GM12878 (cell line): ENCODE results near the gene KDM4C. TPM values are rescaled to one million over a fixed set of nuclear protein-coding genes. Genes with fewer than 3 reads are reported as not detected.

ENCODE experiments used
- ATAC-seq: fragments of 200-7000 bp; cut with Tn5 transposase; 3 replicates; pipeline ENCODE4 v1.9.1; 2020; ENCODE audit warnings: mild to moderate bottlenecking, moderate library complexity
- BruUV-seq: library from RNA; stranded (reverse); fragments of 400-500 nt; replicated peaks from 2 replicates; lab custom pipeline; 2021; lab: Mats Ljungman, UMichigan
- CTCF ChIA-PET: fragments of 300-600 bp; sonication (Branson Sonifier 250); formaldehyde crosslinking; extraction: SDS; loops from one replicate; lab custom pipeline; 2021; ENCODE audit warnings: inconsistent platforms; lab: Yijun Ruan, JAX
- POLR2A ChIA-PET: fragments of 350-600 bp; formaldehyde crosslinking; extraction: SDS; loops from one replicate; lab custom pipeline; 2021; ENCODE audit warnings: inconsistent platforms; lab: Charles Lee
- RAD21 ChIA-PET: fragments of 300-600 bp; sonication (Branson Sonifier 250); formaldehyde crosslinking; loops from one replicate; lab custom pipeline; 2023; ENCODE audit warnings: antibody characterized with exemption; ENCODE audit not compliant: unreplicated experiment; lab: Charles Lee
- SMC1A ChIA-PET: fragments of 300-600 bp; sonication (Branson Sonifier 250); formaldehyde crosslinking; loops from one replicate; lab custom pipeline; 2023; ENCODE audit not compliant: unreplicated experiment, uncharacterized antibody; lab: Charles Lee
- DNase-seq: peaks from one replicate; pipeline ENCODE4 v3.0.0-alpha.2; 2011; ENCODE audit warnings: low read depth, low spot score
- FAIRE-seq: peaks from 3 replicates; lab custom pipeline; 2011; peaks lifted over from hg19 to GRCh38; lab: Jason Lieb, UNC
- H2AFZ ChIP-seq: 2 replicates; pipeline ENCODE4 v1.6.0; 2011; ENCODE audit warnings: low read depth, low read length, control low read depth; ENCODE audit not compliant: control insufficient read depth
- H3K27ac ChIP-seq: 2 replicates; pipeline ENCODE4 v1.5.1; 2011; ENCODE audit warnings: control low read depth; ENCODE audit not compliant: control insufficient read depth, insufficient read depth
- H3K27me3 ChIP-seq, 2 experiments: replicated peaks in 1 of 2; 2 replicates each; pipeline versions ENCODE4 v1.6.0 to v1.6.1; 2011; ENCODE audit warnings: low read length in 1 of 2; ENCODE audit not compliant: control insufficient read depth in 2 of 2, insufficient read depth in 2 of 2
- H3K36me3 ChIP-seq, 2 experiments: 2 replicates each; pipeline ENCODE4 v1.5.1; 2011; ENCODE audit warnings: low read length in 1 of 2; ENCODE audit not compliant: control insufficient read depth in 2 of 2, insufficient read depth in 2 of 2
- H3K4me1 ChIP-seq: 2 replicates; pipeline ENCODE4 v1.6.1; 2011; ENCODE audit warnings: mild to moderate bottlenecking, low read length, moderate library complexity, mixed read lengths; ENCODE audit not compliant: control insufficient read depth, insufficient read depth
- H3K4me2 ChIP-seq: 2 replicates; pipeline ENCODE4 v1.6.0; 2011; ENCODE audit warnings: control low read depth; ENCODE audit not compliant: control insufficient read depth, insufficient read depth
- H3K4me3 ChIP-seq: fragments of 200-600 bp; sonication (generic); 2 replicates; pipeline ENCODE4 v1.5.1; 2016
- H3K79me2 ChIP-seq: 2 replicates; pipeline ENCODE4 v1.6.0; 2011; ENCODE audit warnings: low read length; ENCODE audit not compliant: control insufficient read depth, insufficient read depth
- H3K9ac ChIP-seq: 2 replicates; pipeline ENCODE4 v1.8.0; 2011; ENCODE audit warnings: low read length, control low read depth, mixed read lengths; ENCODE audit not compliant: control insufficient read depth, insufficient read depth
- H3K9me3 ChIP-seq: replicated peaks from 3 replicates; pipeline ENCODE4 v1.5.1; 2011; ENCODE audit warnings: mild to moderate bottlenecking, low read length; ENCODE audit not compliant: control insufficient read depth, insufficient read depth
- H4K20me1 ChIP-seq: 2 replicates; pipeline ENCODE4 v1.6.0; 2011; ENCODE audit not compliant: control insufficient read depth, insufficient read depth
- RUNX3 ChIP-seq: IDR thresholded peaks from 2 replicates; pipeline ENCODE4 v1.6.1; 2012; ENCODE audit warnings: low read length, inconsistent platforms
- SP1 ChIP-seq: IDR thresholded peaks from one replicate; pipeline ENCODE4 v1.6.1; 2011; ENCODE audit warnings: low read depth, low read length
- SPI1 ChIP-seq: IDR thresholded peaks from 2 replicates; pipeline ENCODE4 v1.6.1; 2011; ENCODE audit warnings: low read depth, mild to moderate bottlenecking, low read length, moderate library complexity, borderline replicate concordance; ENCODE audit not compliant: insufficient read depth
- WGBS: methylation state at CpG from one replicate; pipeline ENCODE4 v1.1.6; 2016; ENCODE audit warnings: low lambda C conversion rate; ENCODE audit not compliant: insufficient replicate concordance, insufficient coverage; ENCODE audit errors: missing lambda C conversion rate; 5-methylcytosine and 5-hydroxymethylcytosine counted together
- in situ Hi-C: fragments of 300-500 bp; cut with MboI; formaldehyde crosslinking; loops from 9 replicates; pipeline ENCODE4 v1.14.3; 2018; ENCODE audit warnings: mixed read lengths
- intact Hi-C: fragments of 100-400 bp; cut with micrococcal nuclease; formaldehyde crosslinking; loops from one replicate; pipeline ENCODE4 v1.14.2; 2022; ENCODE audit not compliant: unreplicated experiment
- polyA plus RNA-seq, 11 experiments: library from polyadenylated mRNA; depleted of rRNA in 4 of 11; unstranded in 6 of 11; stranded (reverse) in 5 of 11; fragments of >200 nt; fragmentation: Nextera tagmentation in 4 of 11; fragmentation: Illumina TruSeq in 1 of 11; extraction: Ambion mirVana in 4 of 11; extraction: Trizol in 1 of 11; gene quantifications; 1 replicate in 1 of 11; 2 replicates in 10 of 11; pipeline versions ENCODE4 v1.2.1 to v1.2.3, GENCODE V29; 2011 to 2016; ENCODE audit warnings: inconsistent platforms in 2 of 11, missing spikeins in 2 of 11, low read depth in 1 of 11
- total RNA-seq, 4 experiments: library from RNA; depleted of rRNA in 3 of 4; stranded (reverse); fragments of >200 nt in 3 of 4; fragmentation: Illumina TruSeq in 1 of 4; extraction: Trizol in 1 of 4; gene quantifications; 2 replicates each; pipeline versions ENCODE4 v1.2.1 to v1.2.3, GENCODE V29; 2013 to 2021
- TF ChIP-seq, protein P1 (sequence below): fragments of 450-650 bp; IDR thresholded peaks from 2 replicates; pipeline ENCODE4 v1.6.1; 2016; ENCODE audit warnings: mild to moderate bottlenecking

KDM4C gene
- total and polyA plus RNA-seq, 10 of the 15 experiments (the other 5 are each of a cell fraction or from before 2014, with no cell fraction given), result 6.8 to 41.2 (median 20.1) TPM

DNA sequence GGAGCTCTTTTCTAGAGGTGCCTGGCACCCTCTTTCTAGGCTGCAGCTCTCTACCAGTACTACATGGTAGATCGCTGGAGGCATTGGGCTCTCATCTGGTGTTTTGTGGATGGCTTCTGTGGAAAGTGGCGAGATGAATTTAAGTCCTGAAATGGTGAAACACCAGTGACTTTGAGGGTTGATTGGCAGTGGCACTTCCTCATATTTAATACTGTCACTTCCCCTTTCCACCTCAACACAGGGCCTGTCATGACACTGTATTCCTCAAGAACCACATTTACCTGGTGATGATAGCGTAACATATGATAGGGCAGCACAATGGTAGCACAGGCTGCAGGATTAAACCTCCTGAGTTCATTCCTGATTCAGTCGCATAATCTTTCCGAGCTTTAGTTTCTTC lies 132.1 kb downstream of the KDM4C start:
- no TSS peak for BruUV-seq

More for the DNA sequence above, 132.1 kb downstream of the KDM4C start:
- Histone ChIP-seq H2AFZ (no peak overlapping the region), H3K9me3 (no peaks in the 10 kb centered on the region; the same call in 1 of the 3 replicates), H3K36me3 (peaks cover 1 to 8% of the 10 kb centered on the region in 2 experiments; a peak in 2 of 4 replicates), H3K27ac (no peak overlapping the region), H3K79me2 (no peaks in the 10 kb centered on the region; the same call in 1 of the 2 replicates), H3K9ac (no peak overlapping the region)
- no peak for DNase-seq
- intact Hi-C loops, result no loop called here
- TF ChIP-seq SPI1 (peak; percentile 94), SP1 (no peak), RUNX3 (peak; percentile 14; the same call in 1 of the 2 replicates)
- TF ChIP-seq, protein P1, sequence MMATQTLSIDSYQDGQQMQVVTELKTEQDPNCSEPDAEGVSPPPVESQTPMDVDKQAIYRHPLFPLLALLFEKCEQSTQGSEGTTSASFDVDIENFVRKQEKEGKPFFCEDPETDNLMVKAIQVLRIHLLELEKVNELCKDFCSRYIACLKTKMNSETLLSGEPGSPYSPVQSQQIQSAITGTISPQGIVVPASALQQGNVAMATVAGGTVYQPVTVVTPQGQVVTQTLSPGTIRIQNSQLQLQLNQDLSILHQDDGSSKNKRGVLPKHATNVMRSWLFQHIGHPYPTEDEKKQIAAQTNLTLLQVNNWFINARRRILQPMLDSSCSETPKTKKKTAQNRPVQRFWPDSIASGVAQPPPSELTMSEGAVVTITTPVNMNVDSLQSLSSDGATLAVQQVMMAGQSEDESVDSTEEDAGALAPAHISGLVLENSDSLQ, result peak; percentile 74
- TF ChIP-seq, all 136 proteins: peak for 3
- ChIA-PET RAD21 (no interaction called here), CTCF (interaction anchor here (0.6 kb wide), 1 partner anchor 490 kb away, joined by 3 read pairs; no protein-coding TSS in a partner anchor), SMC1A (interaction anchor here (0.6 kb wide), 1 partner anchor 338 kb away, joined by 3 read pairs; no protein-coding TSS in a partner anchor), POLR2A (interaction anchor here (1.3 kb wide), 1 partner anchor 27 kb away, joined by 3 read pairs; no protein-coding TSS in a partner anchor)
- Histone ChIP-seq H3K4me1 (peaks cover 26% of the 10 kb centered on the region), H3K4me2 (no peak overlapping the region), H4K20me1 (no peaks in the 10 kb centered on the region), H3K27me3 (no peaks in the 10 kb centered on the region), H3K4me3 (no peak overlapping the region)
- WGBS, result 81% methylated on average over 5 of the region's 5 CpGs
- no peak for FAIRE-seq
- ATAC-seq, result no peak
- in situ Hi-C loops, result no loop called here
